Left ventricle myocardium inferior (tissue), 1 donor: Measurements from ENCODE around the gene ACTMAP. TPM values are rescaled to one million over a fixed set of nuclear protein-coding genes. Genes with fewer than 3 reads are reported as not detected.
A peak's percentile ranks its signal among the peaks of the same experiment; 100 is the strongest.

Experiments used
- DNase-seq: peaks from one replicate; pipeline ENCODE4 v3.0.0-alpha.2; 2020
- H3K27ac ChIP-seq: fragments of 200-600 bp; replicated peaks from 2 replicates; pipeline ENCODE4 v1.8.0; 2021
- H3K27me3 ChIP-seq: fragments of 200-600 bp; 2 replicates; pipeline ENCODE4 v1.8.0; 2021; ENCODE audit warnings: low read depth
- H3K36me3 ChIP-seq: fragments of 200-600 bp; 2 replicates; pipeline ENCODE4 v1.8.0; 2021
- H3K4me1 ChIP-seq: fragments of 200-600 bp; 2 replicates; pipeline ENCODE4 v1.8.0; 2021
- H3K4me3 ChIP-seq: fragments of 200-600 bp; 2 replicates; pipeline ENCODE4 v1.8.0; 2021; ENCODE audit warnings: mild to moderate bottlenecking, moderate library complexity
- H3K9me3 ChIP-seq: fragments of 200-600 bp; replicated peaks from 2 replicates; pipeline ENCODE4 v1.8.0; 2021
- CTCF ChIP-seq: fragments of 200-600 bp; IDR thresholded peaks from 2 replicates; pipeline ENCODE4 v1.8.0; 2021; ENCODE audit warnings: antibody characterized with exemption, mild to moderate bottlenecking, borderline replicate concordance
- intact Hi-C: fragments of 100-400 bp; cut with micrococcal nuclease; formaldehyde crosslinking; loops from one replicate; pipeline ENCODE4 v1.11.0; 2022
- total RNA-seq: library from RNA; stranded (reverse); fragmentation: NEBNext Ultra II Directional; extraction: Animal tissue kit (Norgen Biotek cat#: 25700); gene quantifications from one replicate; pipeline ENCODE4 v1.2.1, GENCODE V29; 2021
- donor health status: DM: no; HTN: yes; CAD: no; lungs with severe emphysema.

The ACTMAP gene
- total RNA-seq, 1 donor from 2014 or later, result 7.4 TPM

- intact Hi-C loops, result no loop called here
- H3K9me3 ChIP-seq, result no peaks in the 10 kb centered on the region
- H3K4me3 ChIP-seq, result no peak overlapping the region
- peaks cover 9% of the 10 kb centered on the region for H3K4me1 ChIP-seq
- no peak for TF ChIP-seq CTCF
- DNase-seq, result no peak
- H3K27ac ChIP-seq, result no peak overlapping the region
- H3K36me3 ChIP-seq, result peaks cover 55% of the 10 kb centered on the region
- H3K27me3 ChIP-seq, result no peaks in the 10 kb centered on the region
These were observed 54.4 kb downstream of the ACTMAP start for GRCh38 chr19:40695881-40696280.

- TF ChIP-seq CTCF, result no peak
- Histone ChIP-seq H3K36me3 (peaks cover 42% of the 10 kb centered on the region), H3K4me1 (peaks cover 27% of the 10 kb centered on the region), H3K4me3 (no peak overlapping the region), H3K27me3 (no peaks in the 10 kb centered on the region), H3K9me3 (no peaks in the 10 kb centered on the region), H3K27ac (no peak overlapping the region)
- intact Hi-C loops, result no loop called here
- no peak for DNase-seq
These were observed 56.4 kb downstream of the ACTMAP start for GRCh38 chr19:40693896-40694295.

GRCh38 chr19:40693150-40693788, 57.0 kb downstream of the ACTMAP start:
- no peak overlapping the region for H3K27ac ChIP-seq
- no peak overlapping the region for H3K4me3 ChIP-seq
- intact Hi-C loops, result no loop called here
- peaks cover 33% of the 10 kb centered on the region for H3K4me1 ChIP-seq
- DNase-seq, result no peak
- H3K9me3 ChIP-seq, result no peaks in the 10 kb centered on the region
- peaks cover 42% of the 10 kb centered on the region for H3K36me3 ChIP-seq
- no peaks in the 10 kb centered on the region for H3K27me3 ChIP-seq
- no peak for TF ChIP-seq CTCF

- intact Hi-C loops, result no loop called here
- TF ChIP-seq CTCF, result no peak
- no peaks in the 10 kb centered on the region for H3K27me3 ChIP-seq
- H3K9me3 ChIP-seq, result no peaks in the 10 kb centered on the region
- DNase-seq, result no peak
- H3K36me3 ChIP-seq, result peaks cover 39% of the 10 kb centered on the region
- H3K27ac ChIP-seq, result peak overlapping the region; percentile 93
- H3K4me1 ChIP-seq, result peaks cover 44% of the 10 kb centered on the region
- H3K4me3 ChIP-seq, result no peak overlapping the region
These were observed 58.1 kb downstream of the ACTMAP start for GRCh38 chr19:40692212-40692551.

- Histone ChIP-seq H3K27ac (peak overlapping the region; percentile 93), H3K4me3 (peak overlapping the region; percentile 79), H3K36me3 (peaks cover 33% of the 10 kb centered on the region), H3K9me3 (no peaks in the 10 kb centered on the region), H3K4me1 (peaks cover 50% of the 10 kb centered on the region), H3K27me3 (no peaks in the 10 kb centered on the region)
- intact Hi-C loops, result no loop called here
- no peak for TF ChIP-seq CTCF
- no peak for DNase-seq
These were observed 58.7 kb downstream of the ACTMAP start for GRCh38 chr19:40691421-40692211.

Other genes with a start within 250 kb of the ACTMAP start
- 14.8 TPM for gene SHKBP1, start 173.6 kb downstream of the ACTMAP start, total RNA-seq
- gene LTBP4, start 149.1 kb downstream of the ACTMAP start, total RNA-seq, result 260 TPM
- 14.7 TPM for gene NUMBL, start 59.8 kb downstream of the ACTMAP start, total RNA-seq
- 24.0 TPM for gene COQ8B, start 33.6 kb downstream of the ACTMAP start, total RNA-seq
- gene ITPKC, start 33.4 kb downstream of the ACTMAP start, total RNA-seq, result 9.8 TPM
- 27.9 TPM for gene SNRPA, start 726 bp upstream of the ACTMAP start, total RNA-seq
- gene MIA, start 25.0 kb upstream of the ACTMAP start, total RNA-seq, result not detected
- 13.5 TPM for gene RAB4B, start 27.8 kb upstream of the ACTMAP start, total RNA-seq
- 47.8 TPM for gene EGLN2, start 48.7 kb upstream of the ACTMAP start, total RNA-seq
- gene CYP2A6, start 100.0 kb upstream of the ACTMAP start, total RNA-seq, result not detected
- not detected for gene CYP2A7, start 131.8 kb upstream of the ACTMAP start, total RNA-seq
- not detected for gene CYP2B6, start 240.8 kb upstream of the ACTMAP start, total RNA-seq